ENCODE results near the gene SRSF9.
"Not testable (repeated sequence)": the region's sequence is repeated elsewhere in the genome, so short reads cannot be mapped to it uniquely, and the experiment has no call there.

SRSF9 gene

GRCh38 chr12:120469450-120470149 lies at the start of gene SRSF9:
Gene SRSF9 (minus strand): TSS chr12:120469748. CDS start chr12:120469609, 139 bp downstream.
- H3K9me3 ChIP-seq (ENCODE audit: control insufficient read depth, insufficient read depth, low read length) = no peaks in the 10 kb centered on the region
- no peaks in the 10 kb centered on the region for H3K27me3 ChIP-seq (ENCODE audit: control insufficient read depth, insufficient read depth, low read length)
- peaks cover 3% of the 10 kb centered on the region for H3K4me1 ChIP-seq (ENCODE audit: control insufficient read depth, insufficient read depth, low read length)
- peaks cover 9% of the 10 kb centered on the region for H3K36me3 ChIP-seq (ENCODE audit: control insufficient read depth, insufficient read depth, low read length)
- peak within 1 kb of the TSS; percentile 87 for H3K9ac ChIP-seq (ENCODE audit: low read depth, low read length)
- H3K4me3 ChIP-seq (ENCODE audit: low read depth, low read length) = peak within 1 kb of the TSS; percentile 83

GRCh38 chr12:120519324-120519723 lies 49.8 kb upstream of the SRSF9 start:
- H3K27me3 ChIP-seq (ENCODE audit: control insufficient read depth, insufficient read depth, low read length); H3K4me1 ChIP-seq (ENCODE audit: control insufficient read depth, insufficient read depth, low read length); H3K36me3 ChIP-seq (ENCODE audit: control insufficient read depth, insufficient read depth, low read length); H3K4me3 ChIP-seq (ENCODE audit: low read depth, low read length); H3K9ac ChIP-seq (ENCODE audit: low read depth, low read length); H3K9me3 ChIP-seq (ENCODE audit: control insufficient read depth, insufficient read depth, low read length): not testable (repeated sequence)

GRCh38 chr12:120515496-120515895 lies 45.9 kb upstream of the SRSF9 start:
- no peaks in the 10 kb centered on the region for H3K9me3 ChIP-seq (ENCODE audit: control insufficient read depth, insufficient read depth, low read length)
- H3K36me3 ChIP-seq (ENCODE audit: control insufficient read depth, insufficient read depth, low read length) = peaks cover 11% of the 10 kb centered on the region

GRCh38 chr12:120514002-120514401 lies 44.5 kb upstream of the SRSF9 start:
- Histone ChIP-seq H3K9me3 (ENCODE audit: control insufficient read depth, insufficient read depth, low read length) (no peaks in the 10 kb centered on the region), H3K9ac (ENCODE audit: low read depth, low read length) (no peak overlapping the region), H3K36me3 (ENCODE audit: control insufficient read depth, insufficient read depth, low read length) (peaks cover 15% of the 10 kb centered on the region), H3K4me3 (ENCODE audit: low read depth, low read length) (no peak overlapping the region), H3K27me3 (ENCODE audit: control insufficient read depth, insufficient read depth, low read length) (no peaks in the 10 kb centered on the region), H3K4me1 (ENCODE audit: control insufficient read depth, insufficient read depth, low read length) (no peaks in the 10 kb centered on the region)

More at GRCh38 chr12:120515496-120515895, 45.9 kb upstream of the SRSF9 start:
- Histone ChIP-seq H3K9ac (ENCODE audit: low read depth, low read length) (no peak overlapping the region), H3K4me3 (ENCODE audit: low read depth, low read length) (no peak overlapping the region), H3K4me1 (ENCODE audit: control insufficient read depth, insufficient read depth, low read length) (no peaks in the 10 kb centered on the region), H3K27me3 (ENCODE audit: control insufficient read depth, insufficient read depth, low read length) (no peaks in the 10 kb centered on the region)

GRCh38 chr12:120508537-120508936 lies 39.0 kb upstream of the SRSF9 start:
- H3K9ac ChIP-seq (ENCODE audit: low read depth, low read length) = no peak overlapping the region
- no peak overlapping the region for H3K4me3 ChIP-seq (ENCODE audit: low read depth, low read length)
- H3K4me1 ChIP-seq (ENCODE audit: control insufficient read depth, insufficient read depth, low read length) = peaks cover 7% of the 10 kb centered on the region
- peaks cover 4% of the 10 kb centered on the region for H3K36me3 ChIP-seq (ENCODE audit: control insufficient read depth, insufficient read depth, low read length)
- no peaks in the 10 kb centered on the region for H3K27me3 ChIP-seq (ENCODE audit: control insufficient read depth, insufficient read depth, low read length)
- H3K9me3 ChIP-seq (ENCODE audit: control insufficient read depth, insufficient read depth, low read length) = no peaks in the 10 kb centered on the region

- H3K9me3 ChIP-seq (ENCODE audit: control insufficient read depth, insufficient read depth, low read length) = no peaks in the 10 kb centered on the region
- no peaks in the 10 kb centered on the region for H3K36me3 ChIP-seq (ENCODE audit: control insufficient read depth, insufficient read depth, low read length)
- no peak overlapping the region for H3K4me3 ChIP-seq (ENCODE audit: low read depth, low read length)
- H3K27me3 ChIP-seq (ENCODE audit: control insufficient read depth, insufficient read depth, low read length) = no peaks in the 10 kb centered on the region
- peaks cover 7% of the 10 kb centered on the region for H3K4me1 ChIP-seq (ENCODE audit: control insufficient read depth, insufficient read depth, low read length)
- no peak overlapping the region for H3K9ac ChIP-seq (ENCODE audit: low read depth, low read length)
Observed at GRCh38 chr12:120504587-120504986, 35.0 kb upstream of the SRSF9 start.

GRCh38 chr12:120500581-120500980 lies 31.0 kb upstream of the SRSF9 start:
- Histone ChIP-seq H3K9ac (ENCODE audit: low read depth, low read length) (no peak overlapping the region), H3K36me3 (ENCODE audit: control insufficient read depth, insufficient read depth, low read length) (peaks cover 6% of the 10 kb centered on the region), H3K27me3 (ENCODE audit: control insufficient read depth, insufficient read depth, low read length) (no peaks in the 10 kb centered on the region), H3K4me3 (ENCODE audit: low read depth, low read length) (no peak overlapping the region), H3K4me1 (ENCODE audit: control insufficient read depth, insufficient read depth, low read length) (peaks cover 12% of the 10 kb centered on the region), H3K9me3 (ENCODE audit: control insufficient read depth, insufficient read depth, low read length) (no peaks in the 10 kb centered on the region)

GRCh38 chr12:120498870-120499515 lies 29.4 kb upstream of the SRSF9 start:
- H3K9ac ChIP-seq (ENCODE audit: low read depth, low read length) = no peak overlapping the region
- peaks cover 11% of the 10 kb centered on the region for H3K4me1 ChIP-seq (ENCODE audit: control insufficient read depth, insufficient read depth, low read length)
- no peaks in the 10 kb centered on the region for H3K9me3 ChIP-seq (ENCODE audit: control insufficient read depth, insufficient read depth, low read length)
- H3K27me3 ChIP-seq (ENCODE audit: control insufficient read depth, insufficient read depth, low read length) = no peaks in the 10 kb centered on the region
- H3K4me3 ChIP-seq (ENCODE audit: low read depth, low read length) = no peak overlapping the region
- H3K36me3 ChIP-seq (ENCODE audit: control insufficient read depth, insufficient read depth, low read length) = peaks cover 6% of the 10 kb centered on the region

GRCh38 chr12:120497524-120498150 lies 28.1 kb upstream of the SRSF9 start:
- Histone ChIP-seq H3K9ac (ENCODE audit: low read depth, low read length) (no peak overlapping the region), H3K4me1 (ENCODE audit: control insufficient read depth, insufficient read depth, low read length) (peaks cover 10% of the 10 kb centered on the region), H3K9me3 (ENCODE audit: control insufficient read depth, insufficient read depth, low read length) (no peaks in the 10 kb centered on the region), H3K36me3 (ENCODE audit: control insufficient read depth, insufficient read depth, low read length) (peaks cover 6% of the 10 kb centered on the region), H3K4me3 (ENCODE audit: low read depth, low read length) (peak overlapping the region; percentile 81), H3K27me3 (ENCODE audit: control insufficient read depth, insufficient read depth, low read length) (no peaks in the 10 kb centered on the region)

- Histone ChIP-seq H3K4me1 (ENCODE audit: control insufficient read depth, insufficient read depth, low read length) (peaks cover 10% of the 10 kb centered on the region), H3K9ac (ENCODE audit: low read depth, low read length) (peak overlapping the region; percentile 68), H3K4me3 (ENCODE audit: low read depth, low read length) (peak overlapping the region; percentile 81), H3K9me3 (ENCODE audit: control insufficient read depth, insufficient read depth, low read length) (no peaks in the 10 kb centered on the region), H3K27me3 (ENCODE audit: control insufficient read depth, insufficient read depth, low read length) (no peaks in the 10 kb centered on the region), H3K36me3 (ENCODE audit: control insufficient read depth, insufficient read depth, low read length) (peaks cover 6% of the 10 kb centered on the region)
Observed at GRCh38 chr12:120496413-120497340, 27.1 kb upstream of the SRSF9 start.

- Histone ChIP-seq H3K27me3 (ENCODE audit: control insufficient read depth, insufficient read depth, low read length) (no peaks in the 10 kb centered on the region), H3K9ac (ENCODE audit: low read depth, low read length) (peak within 1 kb of the TSS; percentile 68), H3K4me1 (ENCODE audit: control insufficient read depth, insufficient read depth, low read length) (peaks cover 10% of the 10 kb centered on the region), H3K4me3 (ENCODE audit: low read depth, low read length) (peak within 1 kb of the TSS; percentile 91), H3K9me3 (ENCODE audit: control insufficient read depth, insufficient read depth, low read length) (no peaks in the 10 kb centered on the region), H3K36me3 (ENCODE audit: control insufficient read depth, insufficient read depth, low read length) (peaks cover 9% of the 10 kb centered on the region)
Observed at GRCh38 chr12:120495731-120496412, 26.3 kb upstream of the SRSF9 start, which contains the start of gene DYNLL1. Gene DYNLL1 (plus strand): TSS chr12:120496113. CDS start chr12:120496422, 309 bp downstream.
